Colonic mucosa (tissue), 4 donors: Measurements from ENCODE around the gene IFNA1. TPM values are rescaled to one million over a fixed set of nuclear protein-coding genes. Genes with fewer than 3 reads are reported as not detected.

ENCODE experiments used
- DNase-seq: peaks from one replicate; pipeline ENCODE4 v3.0.0-alpha.2; 2020
- H3K27ac ChIP-seq: fragments of 200-600 bp; one replicate; pipeline ENCODE4 v1.8.0; 2021
- H3K27me3 ChIP-seq: fragments of 200-600 bp; one replicate; pipeline ENCODE4 v1.8.0; 2021
- H3K36me3 ChIP-seq: fragments of 200-600 bp; one replicate; pipeline ENCODE4 v1.8.0; 2021
- H3K4me1 ChIP-seq: fragments of 200-600 bp; one replicate; pipeline ENCODE4 v1.8.0; 2021; ENCODE audit warnings: mild to moderate bottlenecking
- H3K4me3 ChIP-seq: fragments of 200-600 bp; one replicate; pipeline ENCODE4 v1.8.0; 2021
- H3K9ac ChIP-seq, 2 donors: one replicate each; pipeline ENCODE4 v1.7.0; 2013; ENCODE audit warnings: control low read depth in 2 of 2, low read depth in 2 of 2, low read length in 2 of 2
- H3K9me3 ChIP-seq: fragments of 200-600 bp; one replicate; pipeline ENCODE4 v1.8.0; 2021
- CTCF ChIP-seq: fragments of 200-600 bp; IDR thresholded peaks from one replicate; pipeline ENCODE4 v1.8.0; 2022; ENCODE audit warnings: antibody characterized with exemption, mild to moderate bottlenecking
- intact Hi-C: fragments of 100-400 bp; cut with DNase I; formaldehyde crosslinking; loops from one replicate; pipeline ENCODE4 v1.14.1; 2022
- total RNA-seq, 2 donors: library from RNA; stranded (reverse); fragmentation: NEBNext Ultra II Directional in 1 of 2; extraction: Animal tissue kit (Norgen Biotek cat#: 25700) in 1 of 2; gene quantifications; one replicate each; pipeline ENCODE4 v1.2.1, GENCODE V29; 2021
- donor health status: healthy.
- donor health status: DM: no; HTN: no; CAD: no.
- donor health status: DM: no; HTN: no; CAD: no.

Gene IFNA1
- total RNA-seq, 2 donors from 2014 or later: not detected

GRCh38 chr9:21452681-21453080, 12.4 kb downstream of the IFNA1 start:
- no peaks in the 10 kb centered on the region for H3K4me1 ChIP-seq
- no peak overlapping the region for H3K9ac ChIP-seq
- H3K4me3 ChIP-seq: no peak overlapping the region
- intact Hi-C loops: loop anchor here (10.0 kb wide), 1 partner anchor 198 kb away; no protein-coding TSS in a partner anchor
- no peaks in the 10 kb centered on the region for H3K27me3 ChIP-seq
- DNase-seq: no peak
- H3K36me3 ChIP-seq: no peaks in the 10 kb centered on the region
- TF ChIP-seq CTCF: no peak
- no peaks in the 10 kb centered on the region for H3K9me3 ChIP-seq
- no peak overlapping the region for H3K27ac ChIP-seq

GRCh38 chr9:21454149-21454548, 13.9 kb downstream of the IFNA1 start:
- no peak for DNase-seq
- Histone ChIP-seq H3K27me3 (no peaks in the 10 kb centered on the region), H3K9ac (no peak overlapping the region), H3K36me3 (no peaks in the 10 kb centered on the region), H3K9me3 (no peaks in the 10 kb centered on the region), H3K27ac (no peak overlapping the region), H3K4me1 (no peaks in the 10 kb centered on the region), H3K4me3 (no peak overlapping the region)
- TF ChIP-seq CTCF: no peak
- intact Hi-C loops: loop anchor here (2.0 to 10.0 kb wide), 2 partner anchors 129 to 199 kb away; no protein-coding TSS in a partner anchor

- Histone ChIP-seq H3K4me1 (no peaks in the 10 kb centered on the region), H3K27ac (no peak overlapping the region), H3K9ac (no peak overlapping the region), H3K27me3 (no peaks in the 10 kb centered on the region), H3K9me3 (no peaks in the 10 kb centered on the region), H3K36me3 (no peaks in the 10 kb centered on the region), H3K4me3 (no peak overlapping the region)
- intact Hi-C loops: loop anchor here (2.0 to 10.0 kb wide), 2 partner anchors 131 to 201 kb away; no protein-coding TSS in a partner anchor
- no peak for DNase-seq
- TF ChIP-seq CTCF: peak; percentile 51
Measured at GRCh38 chr9:21455320-21455719, 15.1 kb downstream of the IFNA1 start.

- Histone ChIP-seq H3K36me3 (no peaks in the 10 kb centered on the region), H3K27me3 (no peaks in the 10 kb centered on the region), H3K4me1 (no peaks in the 10 kb centered on the region), H3K9me3 (no peaks in the 10 kb centered on the region), H3K27ac (no peak overlapping the region), H3K9ac (no peak overlapping the region), H3K4me3 (no peak overlapping the region)
- DNase-seq: no peak
- TF ChIP-seq CTCF: no peak
- intact Hi-C loops: no loop called here
Measured at GRCh38 chr9:21461377-21461776, 21.1 kb downstream of the IFNA1 start.

- Histone ChIP-seq H3K27ac (no peak overlapping the region), H3K27me3 (no peaks in the 10 kb centered on the region), H3K9me3 (no peaks in the 10 kb centered on the region), H3K4me3 (no peak overlapping the region), H3K9ac (no peak overlapping the region), H3K4me1 (no peaks in the 10 kb centered on the region), H3K36me3 (no peaks in the 10 kb centered on the region)
- no peak for TF ChIP-seq CTCF
- DNase-seq: no peak
- intact Hi-C loops: loop anchor here (5.0 kb wide), 1 partner anchor 322 kb away; no protein-coding TSS in a partner anchor
Measured at GRCh38 chr9:21465138-21465537, 24.9 kb downstream of the IFNA1 start.
